HEK293T (cell line): ENCODE results near the gene DDX24.
"Not testable (repeated sequence)": the region's sequence is repeated elsewhere in the genome, so short reads cannot be mapped to it uniquely, and the experiment has no call there.

ENCODE experiments used
- CTCF ChIA-PET: fragments of 350-600 bp; formaldehyde crosslinking; extraction: SDS; loops from one replicate; lab custom pipeline; 2021; ENCODE audit warnings: antibody characterized with exemption, inconsistent platforms; lab: Yijun Ruan, JAX
- POLR2A ChIA-PET: fragments of 350-600 bp; formaldehyde crosslinking; extraction: SDS; loops from one replicate; lab custom pipeline; 2020; ENCODE audit warnings: antibody characterized with exemption, inconsistent platforms; lab: Yijun Ruan, JAX
- DNase-seq: peaks from one replicate; pipeline ENCODE4 v3.0.0; 2012; ENCODE audit warnings: mixed read lengths; ENCODE audit errors: extremely low spot score
- ARNT ChIP-seq: fragments of 450-650 bp; IDR thresholded peaks from 2 replicates; pipeline ENCODE4 v1.6.1; 2017; ENCODE audit warnings: mild to moderate bottlenecking
- BHLHE40 ChIP-seq: fragments of 450-650 bp; IDR thresholded peaks from 2 replicates; pipeline ENCODE4 v1.6.1; 2016; ENCODE audit warnings: mild to moderate bottlenecking, moderate library complexity, borderline replicate concordance
- CTBP1 ChIP-seq: fragments of 450-650 bp; IDR thresholded peaks from 2 replicates; pipeline ENCODE4 v1.6.1; 2016; ENCODE audit warnings: borderline replicate concordance
- ELF4 ChIP-seq: fragments of 450-650 bp; IDR thresholded peaks from 2 replicates; pipeline ENCODE4 v1.6.1; 2017; ENCODE audit warnings: antibody characterized with exemption
- FOXA1 ChIP-seq: fragments of 450-650 bp; IDR thresholded peaks from 2 replicates; pipeline ENCODE4 v1.6.1; 2016; ENCODE audit warnings: mild to moderate bottlenecking
- FOXK2 ChIP-seq: fragments of 450-650 bp; IDR thresholded peaks from 2 replicates; pipeline ENCODE4 v1.6.1; 2016; ENCODE audit warnings: mild to moderate bottlenecking
- FOXM1 ChIP-seq: fragments of 450-650 bp; IDR thresholded peaks from 2 replicates; pipeline ENCODE4 v1.6.1; 2017; ENCODE audit warnings: mild to moderate bottlenecking, borderline replicate concordance
- HDGF ChIP-seq: fragments of 450-650 bp; IDR thresholded peaks from 2 replicates; pipeline ENCODE4 v1.6.1; 2017; ENCODE audit warnings: antibody characterized with exemption, borderline replicate concordance
- L3MBTL2 ChIP-seq: fragments of 450-650 bp; conservative IDR thresholded peaks from 2 replicates; pipeline ENCODE4 v1.6.1; 2016; ENCODE audit warnings: mild to moderate bottlenecking
- LEF1 ChIP-seq: fragments of 450-650 bp; IDR thresholded peaks from 2 replicates; pipeline ENCODE4 v1.6.1; 2017; ENCODE audit warnings: mild to moderate bottlenecking, borderline replicate concordance
- NFRKB ChIP-seq: fragments of 450-650 bp; IDR thresholded peaks from 2 replicates; pipeline ENCODE4 v1.6.1; 2016; ENCODE audit warnings: mild to moderate bottlenecking, moderate library complexity
- SP1 ChIP-seq: fragments of 450-650 bp; IDR thresholded peaks from 2 replicates; pipeline ENCODE4 v1.6.1; 2017
- SUZ12 ChIP-seq: fragments of 450-650 bp; IDR thresholded peaks from 2 replicates; pipeline ENCODE4 v1.6.1; 2016; ENCODE audit warnings: mild to moderate bottlenecking
- TARDBP ChIP-seq: fragments of 450-650 bp; IDR thresholded peaks from 2 replicates; pipeline ENCODE4 v1.6.1; 2016
- ZNF384 ChIP-seq: fragments of 450-650 bp; IDR thresholded peaks from 2 replicates; pipeline ENCODE4 v1.6.1; 2016
- TF ChIP-seq, protein P1 (sequence below): fragments of 450-650 bp; IDR thresholded peaks from 2 replicates; pipeline ENCODE4 v1.6.1; 2016

DDX24 gene

GRCh38 chr14:94074534-94074933, 6.5 kb downstream of the DDX24 start:
- CTCF ChIA-PET: no interaction called here
- no peak for DNase-seq
- POLR2A ChIA-PET: interaction anchor here (1.2 kb wide), 1 partner anchor 8 kb away, joined by 4 read pairs; no protein-coding TSS in a partner anchor
- no peak for TF ChIP-seq LEF1
- TF ChIP-seq, protein P1, sequence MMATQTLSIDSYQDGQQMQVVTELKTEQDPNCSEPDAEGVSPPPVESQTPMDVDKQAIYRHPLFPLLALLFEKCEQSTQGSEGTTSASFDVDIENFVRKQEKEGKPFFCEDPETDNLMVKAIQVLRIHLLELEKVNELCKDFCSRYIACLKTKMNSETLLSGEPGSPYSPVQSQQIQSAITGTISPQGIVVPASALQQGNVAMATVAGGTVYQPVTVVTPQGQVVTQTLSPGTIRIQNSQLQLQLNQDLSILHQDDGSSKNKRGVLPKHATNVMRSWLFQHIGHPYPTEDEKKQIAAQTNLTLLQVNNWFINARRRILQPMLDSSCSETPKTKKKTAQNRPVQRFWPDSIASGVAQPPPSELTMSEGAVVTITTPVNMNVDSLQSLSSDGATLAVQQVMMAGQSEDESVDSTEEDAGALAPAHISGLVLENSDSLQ: no peak

DNA sequence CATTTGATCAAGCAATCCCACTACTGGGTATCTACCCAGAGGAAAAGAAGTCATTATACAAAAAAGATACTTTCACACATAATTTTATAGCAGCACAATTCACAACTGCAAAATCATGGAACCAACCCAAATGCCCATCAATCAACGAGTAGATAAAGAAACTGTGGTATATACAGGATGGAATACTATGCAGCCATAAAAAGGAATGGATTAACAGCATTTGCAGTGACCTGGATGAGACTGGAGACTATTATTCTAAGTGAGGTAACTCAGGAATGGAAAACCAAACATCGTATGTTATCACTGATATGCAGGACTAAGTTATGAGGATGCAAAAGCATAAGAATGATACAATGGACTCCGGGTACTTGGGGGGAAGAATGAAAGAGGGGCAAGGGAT, 8.9 kb downstream of the DDX24 start:
- POLR2A ChIA-PET, CTCF ChIA-PET, DNase-seq: not testable (repeated sequence)

- ChIA-PET POLR2A (interaction anchor here (1.4 kb wide), 1 partner anchor 8 kb away, joined by 4 read pairs; no protein-coding TSS in a partner anchor), CTCF (interaction anchor here (1.1 to 1.3 kb wide), 2 partner anchors 15 to 126 kb away, joined by 3 to 5 read pairs; no protein-coding TSS in a partner anchor)
- DNase-seq: no peak
- TF ChIP-seq SUZ12 (no peak), FOXA1 (no peak), ZNF384 (no peak), L3MBTL2 (no peak), FOXM1 (no peak), NFRKB (no peak), LEF1 (no peak), HDGF (no peak)
Observed at GRCh38 chr14:94066089-94066676, 14.8 kb downstream of the DDX24 start.

DNA sequence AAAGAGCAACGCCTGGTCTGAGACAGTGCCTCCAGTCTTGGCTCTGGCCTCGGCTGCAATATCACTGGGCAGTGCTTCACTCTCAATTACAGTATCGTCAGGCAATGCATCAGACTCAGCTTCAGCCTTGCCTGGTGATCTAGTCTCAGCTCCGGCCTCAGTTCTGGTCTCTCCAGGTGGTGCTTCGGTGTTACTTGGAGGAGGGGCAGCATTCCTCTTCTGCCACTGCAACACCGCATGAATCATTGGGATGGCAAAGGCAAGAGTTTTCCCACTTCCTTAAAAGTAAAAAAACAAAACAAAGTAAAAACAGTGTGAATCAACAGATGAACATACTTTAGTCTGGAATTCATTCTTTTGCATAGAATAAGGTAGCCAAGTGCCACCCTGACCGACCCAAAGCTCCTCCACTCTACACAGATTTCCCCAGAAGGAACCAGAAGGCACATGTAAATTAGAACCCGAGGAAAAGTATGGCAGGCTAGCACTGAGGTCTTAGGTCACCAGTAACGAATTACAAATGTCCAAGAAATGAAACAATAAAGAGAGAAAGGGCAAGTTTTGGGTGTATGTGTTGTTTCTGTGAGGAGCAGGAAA, 18.6 kb downstream of the DDX24 start:
- no peak for TF ChIP-seq SP1
- no peak for TF ChIP-seq FOXK2
- no peak for TF ChIP-seq LEF1
- no peak for TF ChIP-seq ELF4
- ChIA-PET CTCF (no interaction called here), POLR2A (no interaction called here)
- DNase-seq: no peak

DNA sequence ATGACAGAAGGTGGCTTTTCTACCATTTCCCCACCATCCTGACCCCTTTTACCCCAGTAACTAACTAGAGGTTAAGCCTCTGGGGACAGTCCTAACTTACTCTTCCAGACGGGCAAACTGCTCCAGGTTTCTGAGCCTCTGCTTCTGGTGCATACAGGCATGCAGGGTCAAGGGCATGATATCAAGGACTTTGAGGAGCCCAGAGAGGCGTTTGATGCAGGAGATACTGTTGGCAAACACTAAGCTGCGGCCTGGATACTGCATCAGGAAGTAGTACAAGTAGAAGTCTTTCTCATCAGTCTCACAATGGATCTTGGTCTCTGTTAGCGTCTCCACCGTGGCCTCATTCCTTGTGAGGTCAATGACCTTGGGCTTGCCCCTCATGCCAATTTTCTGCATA, 21.0 kb downstream of the DDX24 start:
- CTCF ChIA-PET: no interaction called here
- POLR2A ChIA-PET: no interaction called here
- DNase-seq: no peak
- TF ChIP-seq FOXA1: no peak
- no peak for TF ChIP-seq ELF4
- TF ChIP-seq LEF1: no peak
- TF ChIP-seq L3MBTL2: no peak

- ChIA-PET POLR2A (interaction anchor here (0.8 kb wide), 1 partner anchor 13 kb away, joined by 3 read pairs; no protein-coding TSS in a partner anchor), CTCF (no interaction called here)
- TF ChIP-seq SUZ12 (no peak), ZNF384 (no peak), BHLHE40 (no peak), HDGF (no peak), FOXK2 (no peak), L3MBTL2 (no peak), SP1 (no peak), ELF4 (no peak), NFRKB (no peak), FOXA1 (no peak), CTBP1 (no peak), LEF1 (no peak), ARNT (no peak), TARDBP (no peak), FOXM1 (no peak)
- TF ChIP-seq, protein P1: no peak
- no peak for DNase-seq
Observed at GRCh38 chr14:94058674-94059138, 22.3 kb downstream of the DDX24 start.

GRCh38 chr14:94058128-94058673, 22.8 kb downstream of the DDX24 start:
- TF ChIP-seq FOXA1 (no peak), BHLHE40 (no peak)
- no peak for DNase-seq
- ChIA-PET POLR2A (no interaction called here), CTCF (no interaction called here)
